Loucy (cell line): ENCODE measurements around the gene GAB1.

Experiments used
- EZH2phosphoT487 ChIP-seq: fragments of 200-600 bp; IDR thresholded peaks from 2 replicates; pipeline ENCODE4 v1.6.1; 2018; ENCODE audit warnings: antibody characterized with exemption, mild to moderate bottlenecking, moderate library complexity, borderline replicate concordance
- TF ChIP-seq, protein P1 (sequence below): fragments of 200-600 bp; sonication (generic); conservative IDR thresholded peaks from 2 replicates; pipeline ENCODE4 v1.5.1; 2014; ENCODE audit warnings: mild to moderate bottlenecking, antibody characterized with exemption, low read length

DNA sequence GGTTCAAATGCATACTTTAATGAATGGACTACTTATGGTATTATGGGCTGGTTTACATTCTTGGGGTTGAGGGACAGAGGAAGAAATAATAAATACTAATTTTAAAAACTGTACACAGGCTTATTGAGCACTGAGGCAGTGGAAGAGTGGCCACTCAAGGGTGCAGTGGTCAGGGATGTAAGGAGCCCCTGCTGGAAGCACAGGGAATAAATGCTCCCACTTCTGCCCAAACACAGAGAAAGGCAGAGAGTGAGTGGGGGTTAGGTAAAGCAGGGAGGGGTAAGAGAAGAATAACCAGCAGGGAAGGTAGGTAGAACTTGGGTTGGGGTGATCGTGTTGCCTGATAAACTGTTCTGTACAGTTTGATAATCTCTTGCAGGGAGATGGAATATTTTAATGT is 60.0 kb downstream of the GAB1 start:
- TF ChIP-seq, protein P1, sequence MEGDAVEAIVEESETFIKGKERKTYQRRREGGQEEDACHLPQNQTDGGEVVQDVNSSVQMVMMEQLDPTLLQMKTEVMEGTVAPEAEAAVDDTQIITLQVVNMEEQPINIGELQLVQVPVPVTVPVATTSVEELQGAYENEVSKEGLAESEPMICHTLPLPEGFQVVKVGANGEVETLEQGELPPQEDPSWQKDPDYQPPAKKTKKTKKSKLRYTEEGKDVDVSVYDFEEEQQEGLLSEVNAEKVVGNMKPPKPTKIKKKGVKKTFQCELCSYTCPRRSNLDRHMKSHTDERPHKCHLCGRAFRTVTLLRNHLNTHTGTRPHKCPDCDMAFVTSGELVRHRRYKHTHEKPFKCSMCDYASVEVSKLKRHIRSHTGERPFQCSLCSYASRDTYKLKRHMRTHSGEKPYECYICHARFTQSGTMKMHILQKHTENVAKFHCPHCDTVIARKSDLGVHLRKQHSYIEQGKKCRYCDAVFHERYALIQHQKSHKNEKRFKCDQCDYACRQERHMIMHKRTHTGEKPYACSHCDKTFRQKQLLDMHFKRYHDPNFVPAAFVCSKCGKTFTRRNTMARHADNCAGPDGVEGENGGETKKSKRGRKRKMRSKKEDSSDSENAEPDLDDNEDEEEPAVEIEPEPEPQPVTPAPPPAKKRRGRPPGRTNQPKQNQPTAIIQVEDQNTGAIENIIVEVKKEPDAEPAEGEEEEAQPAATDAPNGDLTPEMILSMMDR = 0 out of 2 replicates have a peak, but pooled peaks have one; percentile 12
- no peak for TF ChIP-seq EZH2phosphoT487
